Measurements from ENCODE around the gene FBXW11. TPM values are rescaled to one million over a fixed set of nuclear protein-coding genes. Genes with fewer than 3 reads are reported as not detected.

Gene FBXW11
- total RNA-seq, 1 donor from 2014 or later = 71.6 TPM

GRCh38 chr5:171989946-171990712 is 16.3 kb downstream of the FBXW11 start:
- TF ChIP-seq CTCF (IDR thresholded peaks at IDR 0.05; ENCODE audit: insufficient read depth, low read length, severe bottlenecking) = no peak
- Histone ChIP-seq H3K27me3 (ENCODE audit: control insufficient read depth, insufficient read depth, low read length) (no peaks in the 10 kb centered on the region), H3K4me3 (ENCODE audit: low read depth, low read length) (no peak overlapping the region), H3K36me3 (ENCODE audit: control insufficient read depth, insufficient read depth, low read length) (peaks cover 2% of the 10 kb centered on the region)
- FAIRE-seq (no peak), DNase-seq (ENCODE audit: low read depth) (no peak)

GRCh38 chr5:171989276-171989675 is 17.2 kb downstream of the FBXW11 start:
- no peak overlapping the region for H3K4me3 ChIP-seq (ENCODE audit: low read depth, low read length)
- H3K36me3 ChIP-seq (ENCODE audit: control insufficient read depth, insufficient read depth, low read length) = peaks cover 2% of the 10 kb centered on the region
- peak; percentile 13 for FAIRE-seq
- no peak for TF ChIP-seq CTCF (IDR thresholded peaks at IDR 0.05; ENCODE audit: insufficient read depth, low read length, severe bottlenecking)
- peak; percentile 99 for DNase-seq (ENCODE audit: low read depth)
- H3K27me3 ChIP-seq (ENCODE audit: control insufficient read depth, insufficient read depth, low read length) = no peaks in the 10 kb centered on the region

- FAIRE-seq (no peak), DNase-seq (ENCODE audit: low read depth) (no peak)
- Histone ChIP-seq H3K4me3 (ENCODE audit: low read depth, low read length) (no peak overlapping the region), H3K36me3 (ENCODE audit: control insufficient read depth, insufficient read depth, low read length) (peaks cover 2% of the 10 kb centered on the region), H3K27me3 (ENCODE audit: control insufficient read depth, insufficient read depth, low read length) (no peaks in the 10 kb centered on the region)
- no peak for TF ChIP-seq CTCF (IDR thresholded peaks at IDR 0.05; ENCODE audit: insufficient read depth, low read length, severe bottlenecking)
These were observed 19.7 kb downstream of the FBXW11 start for GRCh38 chr5:171986772-171987171.

- H3K4me3 ChIP-seq (ENCODE audit: low read depth, low read length) = no peak overlapping the region
- H3K27me3 ChIP-seq (ENCODE audit: control insufficient read depth, insufficient read depth, low read length) = no peaks in the 10 kb centered on the region
- H3K36me3 ChIP-seq (ENCODE audit: control insufficient read depth, insufficient read depth, low read length) = peaks cover 2% of the 10 kb centered on the region
- FAIRE-seq (no peak), DNase-seq (ENCODE audit: low read depth) (peak; percentile 82)
- TF ChIP-seq CTCF (IDR thresholded peaks at IDR 0.05; ENCODE audit: insufficient read depth, low read length, severe bottlenecking) = no peak
These were observed 21.6 kb downstream of the FBXW11 start for GRCh38 chr5:171984748-171985419.

GRCh38 chr5:171981847-171982246 is 24.6 kb downstream of the FBXW11 start:
- Histone ChIP-seq H3K4me3 (ENCODE audit: low read depth, low read length) (no peak overlapping the region), H3K36me3 (ENCODE audit: control insufficient read depth, insufficient read depth, low read length) (peaks cover 2% of the 10 kb centered on the region), H3K27me3 (ENCODE audit: control insufficient read depth, insufficient read depth, low read length) (no peaks in the 10 kb centered on the region)
- DNase-seq (ENCODE audit: low read depth) = no peak
- TF ChIP-seq CTCF (IDR thresholded peaks at IDR 0.05; ENCODE audit: insufficient read depth, low read length, severe bottlenecking) = no peak
- FAIRE-seq = no peak
